ENCODE data around the gene CD44. TPM values are rescaled to one million over a fixed set of nuclear protein-coding genes. Genes with fewer than 3 reads are reported as not detected.
A peak's percentile ranks its signal among the peaks of the same experiment; 100 is the strongest.

Gene CD44
- total RNA-seq, 5 donors from 2014 or later (not counting 1 experiment from before 2014, with no cell fraction given), result 732 to 1,108 (median 781) TPM

DNA sequence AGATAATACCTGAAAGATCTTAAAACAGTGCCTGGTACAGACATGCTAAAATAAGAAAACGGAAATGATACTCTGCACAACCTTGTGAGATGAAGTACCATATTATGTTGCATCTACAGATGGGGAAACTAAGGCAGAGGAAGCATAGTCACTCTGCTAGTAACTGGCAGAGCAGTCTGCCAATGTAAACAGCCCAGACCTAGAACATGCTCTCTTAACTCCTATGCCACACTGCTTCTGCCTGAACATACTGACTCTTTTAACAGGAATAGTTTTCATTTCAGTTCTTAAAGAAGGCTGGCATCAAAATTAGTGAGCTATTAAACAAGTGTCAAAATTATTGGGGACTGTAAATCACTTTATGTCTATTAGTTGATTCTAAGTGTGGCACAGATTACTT, 99.9 kb downstream of the CD44 start:
- Histone ChIP-seq H3K36me3 (ENCODE audit: control insufficient read depth in 2 of 2, extremely low read depth in 1 of 2, insufficient read depth in 1 of 2, low read length in 1 of 2) (no peaks in the 10 kb centered on the region), H3K4me1 (ENCODE audit: control insufficient read depth in 1 of 2, extremely low read depth in 1 of 2, insufficient read depth in 2 of 2, low read length in 2 of 2) (peaks cover 22 to 37% of the 10 kb centered on the region in 2 experiments), H3K27me3 (replicated peaks in 1 of 2; ENCODE audit: control insufficient read depth in 2 of 2, extremely low read depth in 1 of 2, insufficient read depth in 2 of 2, low read length in 1 of 2) (no peaks in the 10 kb centered on the region), H3K9me3 (no peaks in the 10 kb centered on the region), H3K4me3 (ENCODE audit: control insufficient read depth in 1 of 2, extremely low read depth in 1 of 2, low read length in 1 of 2) (no peak overlapping the region), H3K27ac (ENCODE audit: low read length) (no peak overlapping the region)
- Mint-ChIP-seq H3K9me3 (peaks cover 6 to 13% (median 13%) of the 10 kb centered on the region in 3 donors), H3K27ac (peak overlapping the region in 1 of 2 donors; percentile 10), H3K27me3 (no peaks in the 10 kb centered on the region), H3K4me3 (no peak overlapping the region), H3K36me3 (peaks cover 7% of the 10 kb centered on the region), H3K4me1 (peaks cover 71 to 86% (median 76%) of the 10 kb centered on the region in 3 donors)
- DNase-seq (no peak), ATAC-seq (replicated peaks in 1 of 4) (no peak)
- POLR2A ChIA-PET, result interaction anchor here (0.6 to 1.2 kb wide), 4 partner anchors 47 to 1167 kb away, joined by 3 to 4 read pairs (median 3); no protein-coding TSS in a partner anchor
- 85% methylated on average over 1 of the region's 1 CpG for WGBS (ENCODE audit: insufficient coverage)
- CTCF ChIA-PET, result interaction anchor here in 1 of 2 donors (0.8 to 1.5 kb wide), 5 partner anchors 8 to 313 kb away, joined by 3 to 6 read pairs (median 3); no protein-coding TSS in a partner anchor

DNA sequence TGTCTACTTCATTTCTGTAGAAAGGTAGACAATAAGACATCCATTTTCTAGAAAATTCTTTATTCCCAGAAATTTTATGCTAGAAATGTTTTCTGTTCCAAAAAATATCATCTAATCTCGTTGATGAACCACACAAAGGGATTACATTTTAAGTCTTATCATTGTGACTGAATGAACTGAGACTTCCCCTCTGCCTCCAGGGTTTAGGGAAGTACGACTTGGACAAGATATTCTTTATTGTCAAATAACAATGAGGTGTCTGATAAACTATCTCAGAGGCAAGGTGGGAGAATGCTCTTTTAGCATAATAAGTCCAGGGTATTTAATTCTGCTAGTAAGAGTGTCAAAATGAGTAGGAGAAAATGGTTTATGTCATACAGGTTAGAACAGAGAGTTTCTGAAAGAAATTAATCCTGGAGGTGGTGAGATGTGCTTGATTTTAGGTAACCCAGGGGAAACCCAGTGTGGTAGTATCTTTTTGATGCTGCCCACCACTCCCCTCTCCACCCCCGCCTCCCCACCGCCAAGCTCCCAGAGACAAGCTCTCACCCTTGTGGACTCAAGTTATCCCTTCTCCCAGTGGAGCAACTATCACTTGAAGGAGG, 100.6 kb downstream of the CD44 start:
- Histone ChIP-seq H3K36me3 (ENCODE audit: control insufficient read depth in 2 of 2, extremely low read depth in 1 of 2, insufficient read depth in 1 of 2, low read length in 1 of 2) (no peaks in the 10 kb centered on the region), H3K9me3 (no peaks in the 10 kb centered on the region), H3K4me1 (ENCODE audit: control insufficient read depth in 1 of 2, extremely low read depth in 1 of 2, insufficient read depth in 2 of 2, low read length in 2 of 2) (peaks cover 22 to 37% of the 10 kb centered on the region in 2 experiments), H3K27me3 (replicated peaks in 1 of 2; ENCODE audit: control insufficient read depth in 2 of 2, extremely low read depth in 1 of 2, insufficient read depth in 2 of 2, low read length in 1 of 2) (no peaks in the 10 kb centered on the region), H3K27ac (ENCODE audit: low read length) (no peak overlapping the region), H3K4me3 (ENCODE audit: control insufficient read depth in 1 of 2, extremely low read depth in 1 of 2, low read length in 1 of 2) (no peak overlapping the region)
- Mint-ChIP-seq H3K9me3 (peaks cover 4 to 10% (median 6%) of the 10 kb centered on the region in 3 donors), H3K4me3 (no peak overlapping the region), H3K36me3 (peaks cover under 1% of the 10 kb centered on the region), H3K4me1 (peaks cover 64 to 86% (median 75%) of the 10 kb centered on the region in 3 donors), H3K27ac (peak overlapping the region in 1 of 2 donors; percentile 24), H3K27me3 (no peaks in the 10 kb centered on the region)
- POLR2A ChIA-PET, result interaction anchor here (0.7 to 1.2 kb wide), 3 partner anchors 48 to 198 kb away, joined by 3 read pairs; no protein-coding TSS in a partner anchor
- 67% methylated on average over 1 of the region's 4 CpGs for WGBS (ENCODE audit: insufficient coverage)
- no peak for DNase-seq
- no peak for ATAC-seq (replicated peaks in 1 of 4)
- CTCF ChIA-PET, result interaction anchor here (0.7 to 1.5 kb wide), 7 partner anchors 8 to 314 kb away, joined by 3 to 6 read pairs (median 3); no protein-coding TSS in a partner anchor

DNA sequence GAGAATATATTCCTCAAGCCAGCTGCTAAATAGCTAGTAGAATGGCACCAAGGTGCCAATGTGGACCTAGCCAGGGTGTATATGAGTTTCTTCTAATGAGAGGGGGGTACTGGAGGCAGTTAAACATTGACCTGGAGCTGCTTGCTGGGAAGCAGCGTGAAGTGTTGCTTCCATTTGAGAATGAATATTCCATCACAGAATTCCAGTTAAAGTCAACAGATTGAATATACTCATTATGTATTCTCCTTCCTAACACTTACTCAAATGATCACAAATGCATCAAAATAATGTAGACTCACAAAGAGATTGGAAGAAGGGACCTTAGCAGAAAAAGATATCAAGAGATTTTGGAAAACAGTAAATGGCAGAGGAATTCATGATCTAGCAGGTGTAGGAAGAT, 102.1 kb downstream of the CD44 start:
- Histone ChIP-seq H3K36me3 (ENCODE audit: control insufficient read depth in 2 of 2, extremely low read depth in 1 of 2, insufficient read depth in 1 of 2, low read length in 1 of 2) (no peaks in the 10 kb centered on the region), H3K4me1 (ENCODE audit: control insufficient read depth in 1 of 2, extremely low read depth in 1 of 2, insufficient read depth in 2 of 2, low read length in 2 of 2) (peaks cover 14 to 40% of the 10 kb centered on the region in 2 experiments), H3K4me3 (ENCODE audit: control insufficient read depth in 1 of 2, extremely low read depth in 1 of 2, low read length in 1 of 2) (no peak overlapping the region), H3K27ac (ENCODE audit: low read length) (no peak overlapping the region), H3K27me3 (replicated peaks in 1 of 2; ENCODE audit: control insufficient read depth in 2 of 2, extremely low read depth in 1 of 2, insufficient read depth in 2 of 2, low read length in 1 of 2) (no peaks in the 10 kb centered on the region), H3K9me3 (no peaks in the 10 kb centered on the region)
- DNase-seq (no peak), ATAC-seq (replicated peaks in 1 of 4) (no peak)
- H3K9me3 Mint-ChIP-seq, result peaks cover 0 to 5% (median 0%) of the 10 kb centered on the region in 3 donors
- CTCF ChIA-PET, result interaction anchor here in 1 of 2 donors (0.7 to 0.8 kb wide), 2 partner anchors 16 to 81 kb away, joined by 3 read pairs; no protein-coding TSS in a partner anchor
- WGBS (ENCODE audit: insufficient coverage), result 100% methylated on average over 1 of the region's 1 CpG
- H3K27ac Mint-ChIP-seq, result peak overlapping the region; percentile 4 to 40
- H3K36me3 Mint-ChIP-seq, result no peaks in the 10 kb centered on the region
- no peak overlapping the region for H3K4me3 Mint-ChIP-seq
- no peaks in the 10 kb centered on the region for H3K27me3 Mint-ChIP-seq
- H3K4me1 Mint-ChIP-seq, result peaks cover 56 to 87% (median 74%) of the 10 kb centered on the region in 3 donors
- POLR2A ChIA-PET, result interaction anchor here (0.6 to 0.7 kb wide), 3 partner anchors 20 to 156 kb away, joined by 3 to 6 read pairs (median 4); no protein-coding TSS in a partner anchor

DNA sequence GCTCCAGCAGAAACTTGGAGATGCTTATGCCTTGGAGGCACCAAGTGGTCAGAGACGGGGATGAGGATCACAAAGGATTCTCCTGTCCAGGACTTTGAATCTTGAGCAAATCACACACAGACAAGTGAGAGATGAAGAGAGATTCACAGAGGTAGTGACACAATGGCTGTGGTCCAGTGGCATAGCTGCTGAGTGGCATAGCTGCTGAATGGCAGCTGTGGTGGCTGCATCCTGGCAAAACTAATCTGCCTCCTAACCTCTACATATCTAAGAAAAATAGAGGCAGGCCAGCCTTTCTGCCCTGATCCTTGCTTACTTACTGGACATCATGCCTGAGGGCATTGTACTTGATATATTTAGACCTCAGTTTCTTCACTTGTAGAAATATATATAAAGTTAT, 102.6 kb downstream of the CD44 start:
- no peaks in the 10 kb centered on the region for H3K36me3 Mint-ChIP-seq
- Histone ChIP-seq H3K36me3 (ENCODE audit: control insufficient read depth in 2 of 2, extremely low read depth in 1 of 2, insufficient read depth in 1 of 2, low read length in 1 of 2) (no peaks in the 10 kb centered on the region), H3K9me3 (no peaks in the 10 kb centered on the region), H3K4me3 (ENCODE audit: control insufficient read depth in 1 of 2, extremely low read depth in 1 of 2, low read length in 1 of 2) (no peak overlapping the region), H3K27me3 (replicated peaks in 1 of 2; ENCODE audit: control insufficient read depth in 2 of 2, extremely low read depth in 1 of 2, insufficient read depth in 2 of 2, low read length in 1 of 2) (no peaks in the 10 kb centered on the region), H3K4me1 (ENCODE audit: control insufficient read depth in 1 of 2, extremely low read depth in 1 of 2, insufficient read depth in 2 of 2, low read length in 2 of 2) (peaks cover 10 to 40% of the 10 kb centered on the region in 2 experiments), H3K27ac (ENCODE audit: low read length) (no peak overlapping the region)
- H3K9me3 Mint-ChIP-seq, result peaks cover 0 to 5% (median 0%) of the 10 kb centered on the region in 3 donors
- peaks cover 56 to 87% (median 74%) of the 10 kb centered on the region in 3 donors for H3K4me1 Mint-ChIP-seq
- H3K27ac Mint-ChIP-seq, result peak overlapping the region; percentile 4 to 40
- 100% methylated on average over 1 of the region's 1 CpG for WGBS (ENCODE audit: insufficient coverage)
- no peak for ATAC-seq (replicated peaks in 1 of 4)
- no peaks in the 10 kb centered on the region for H3K27me3 Mint-ChIP-seq
- DNase-seq, result no peak
- no peak overlapping the region for H3K4me3 Mint-ChIP-seq
- ChIA-PET POLR2A (interaction anchor here (0.7 to 1.6 kb wide), 3 partner anchors 68 to 157 kb away, joined by 4 to 7 read pairs (median 6); no protein-coding TSS in a partner anchor), CTCF (interaction anchor here (0.7 to 1.3 kb wide), 4 partner anchors 15 to 120 kb away, joined by 3 to 4 read pairs (median 3); no protein-coding TSS in a partner anchor)

DNA sequence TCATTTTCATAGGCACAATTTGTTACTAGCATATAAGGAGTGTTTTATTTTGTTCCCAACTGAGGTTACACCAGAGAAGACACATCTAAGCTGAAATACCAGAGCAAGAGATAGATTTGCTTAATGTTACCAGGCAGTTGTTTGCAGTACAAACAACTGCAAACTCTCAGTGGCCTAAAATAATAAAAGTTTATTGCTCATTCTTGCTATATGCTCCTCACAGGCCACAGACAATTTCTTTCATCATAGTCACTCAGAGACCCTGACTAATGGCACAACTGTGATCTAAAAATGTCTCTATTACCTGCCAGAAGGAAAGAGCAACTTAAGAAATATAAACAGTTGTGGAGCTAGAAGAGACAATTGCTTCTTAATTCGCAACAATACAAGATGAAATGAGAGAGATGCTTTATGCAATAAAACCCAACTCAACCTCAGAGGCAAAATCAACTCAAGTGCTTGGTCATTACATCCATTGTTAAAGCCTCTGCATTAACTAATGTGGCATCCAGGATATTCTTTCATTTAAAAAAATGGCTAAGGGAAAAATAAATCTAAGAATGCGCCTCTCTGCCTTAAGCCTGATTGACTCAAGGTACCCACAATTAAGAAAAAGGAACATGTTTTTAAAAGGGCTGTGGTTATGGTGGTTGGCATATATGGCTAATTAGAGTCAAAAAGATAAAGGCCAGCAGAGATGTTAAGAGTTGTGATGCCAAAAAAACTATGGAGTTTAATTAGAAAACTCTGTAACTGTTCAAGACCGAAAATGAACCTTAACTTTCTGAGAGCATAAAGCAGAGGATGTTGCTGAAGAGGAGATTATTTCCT, 103.7 kb downstream of the CD44 start:
- ChIA-PET POLR2A (interaction anchor here (0.7 to 1.6 kb wide), 2 partner anchors 75 to 143 kb away, joined by 4 to 7 read pairs; no protein-coding TSS in a partner anchor), CTCF (interaction anchor here in 1 of 2 donors (1.0 to 1.3 kb wide), 2 partner anchors 63 to 119 kb away, joined by 3 to 4 read pairs; no protein-coding TSS in a partner anchor)
- no peaks in the 10 kb centered on the region for H3K9me3 ChIP-seq
- H3K4me1 ChIP-seq (ENCODE audit: control insufficient read depth in 1 of 2, extremely low read depth in 1 of 2, insufficient read depth in 2 of 2, low read length in 2 of 2), result peaks cover 13 to 45% of the 10 kb centered on the region in 2 experiments
- Mint-ChIP-seq H3K4me3 (peak overlapping the region in 1 of 3 donors; percentile 64), H3K27me3 (no peaks in the 10 kb centered on the region), H3K9me3 (peaks cover 0 to 5% (median 0%) of the 10 kb centered on the region in 3 donors), H3K4me1 (peaks cover 56 to 87% (median 74%) of the 10 kb centered on the region in 3 donors), H3K27ac (peak overlapping the region; percentile 63 to 74), H3K36me3 (no peaks in the 10 kb centered on the region)
- peak overlapping the region; percentile 42 for H3K27ac ChIP-seq (ENCODE audit: low read length)
- H3K27me3 ChIP-seq (replicated peaks in 1 of 2; ENCODE audit: control insufficient read depth in 2 of 2, extremely low read depth in 1 of 2, insufficient read depth in 2 of 2, low read length in 1 of 2), result no peaks in the 10 kb centered on the region
- DNase-seq (peak in 1 of 35 experiments; percentile 37), ATAC-seq (replicated peaks in 1 of 4) (no peak)
- 33% methylated on average over 2 of the region's 3 CpGs for WGBS (ENCODE audit: insufficient coverage)
- H3K36me3 ChIP-seq (ENCODE audit: control insufficient read depth in 2 of 2, extremely low read depth in 1 of 2, insufficient read depth in 1 of 2, low read length in 1 of 2), result no peaks in the 10 kb centered on the region
- H3K4me3 ChIP-seq (ENCODE audit: control insufficient read depth in 1 of 2, extremely low read depth in 1 of 2, low read length in 1 of 2), result no peak overlapping the region

Data from T-cell (primary cell).